ENCODE data around the gene TNS1. TPM values are rescaled to one million over a fixed set of nuclear protein-coding genes. Genes with fewer than 3 reads are reported as not detected.

TNS1 gene
- total RNA-seq, 1 experiment from 2014 or later, result 1.5 TPM

GRCh38 chr2:217955881-217956493, 46.8 kb downstream of the TNS1 start:
- Histone ChIP-seq H3K9me2 (replicated peaks; ENCODE audit: low read length) (no peaks in the 10 kb centered on the region), H3K9ac (ENCODE audit: low read length) (no peak overlapping the region), H3K4me1 (ENCODE audit: insufficient read depth, low read length) (no peaks in the 10 kb centered on the region), H4K20me1 (ENCODE audit: low read length) (no peaks in the 10 kb centered on the region), H3K79me2 (ENCODE audit: low read length) (no peaks in the 10 kb centered on the region), H3K27me3 (ENCODE audit: low read length) (peaks cover 80% of the 10 kb centered on the region), H3K4me2 (ENCODE audit: low read length) (no peak overlapping the region), H3K9me3 (ENCODE audit: low read length) (no peaks in the 10 kb centered on the region), H2AFZ (ENCODE audit: low read length) (no peak overlapping the region), H3K36me3 (ENCODE audit: low read depth, low read length) (no peaks in the 10 kb centered on the region), H3F3A (ENCODE audit: low read length, unreplicated experiment) (no peaks in the 10 kb centered on the region), H3K4me3 (ENCODE audit: low read length) (no peak overlapping the region), H3K27ac (ENCODE audit: low read length) (no peak overlapping the region)
- DNase-seq (no peak), ATAC-seq (no peak)
- CTCF ChIA-PET, result no interaction called here
- TF ChIP-seq CTCF (conservative IDR thresholded peaks at IDR 0.05; ENCODE audit: low read depth, low read length), result no peak
- TF ChIP-seq EZH2 (IDR thresholded peaks at IDR 0.05; ENCODE audit: low read length, unreplicated experiment), result no peak
- no peak for TF ChIP-seq EZH2phosphoT487 (IDR thresholded peaks at IDR 0.05; ENCODE audit: borderline replicate concordance, low read length)
- BruUV-seq (replicated peaks), result no TSS peak
- intact Hi-C loops (cut with micrococcal nuclease), result no loop called here
- POLR2A ChIA-PET (ENCODE audit: unreplicated experiment), result no interaction called here

GRCh38 chr2:217954971-217955740, 47.6 kb downstream of the TNS1 start:
- Histone ChIP-seq H2AFZ (ENCODE audit: low read length) (no peak overlapping the region), H3F3A (ENCODE audit: low read length, unreplicated experiment) (no peaks in the 10 kb centered on the region), H3K9me2 (replicated peaks; ENCODE audit: low read length) (no peaks in the 10 kb centered on the region), H3K27ac (ENCODE audit: low read length) (no peak overlapping the region), H3K79me2 (ENCODE audit: low read length) (no peaks in the 10 kb centered on the region), H3K4me3 (ENCODE audit: low read length) (no peak overlapping the region), H3K9ac (ENCODE audit: low read length) (no peak overlapping the region), H3K27me3 (ENCODE audit: low read length) (peaks cover 84% of the 10 kb centered on the region), H3K9me3 (ENCODE audit: low read length) (no peaks in the 10 kb centered on the region), H3K4me2 (ENCODE audit: low read length) (no peak overlapping the region), H4K20me1 (ENCODE audit: low read length) (no peaks in the 10 kb centered on the region), H3K4me1 (ENCODE audit: insufficient read depth, low read length) (no peaks in the 10 kb centered on the region), H3K36me3 (ENCODE audit: low read depth, low read length) (no peaks in the 10 kb centered on the region)
- POLR2A ChIA-PET (ENCODE audit: unreplicated experiment), result no interaction called here
- CTCF ChIA-PET, result no interaction called here
- ATAC-seq (no peak), DNase-seq (no peak)
- intact Hi-C loops (cut with micrococcal nuclease), result no loop called here
- no TSS peak for BruUV-seq (replicated peaks)
- no peak for TF ChIP-seq EZH2phosphoT487 (IDR thresholded peaks at IDR 0.05; ENCODE audit: borderline replicate concordance, low read length)
- TF ChIP-seq CTCF (conservative IDR thresholded peaks at IDR 0.05; ENCODE audit: low read depth, low read length), result no peak
- no peak for TF ChIP-seq EZH2 (IDR thresholded peaks at IDR 0.05; ENCODE audit: low read length, unreplicated experiment)

GRCh38 chr2:217954469-217954868, 48.3 kb downstream of the TNS1 start:
- no TSS peak for BruUV-seq (replicated peaks)
- POLR2A ChIA-PET (ENCODE audit: unreplicated experiment), result no interaction called here
- DNase-seq, result no peak
- H3K9me2 ChIP-seq (replicated peaks; ENCODE audit: low read length), result no peaks in the 10 kb centered on the region
- H3K9me3 ChIP-seq (ENCODE audit: low read length), result no peaks in the 10 kb centered on the region
- CTCF ChIA-PET, result no interaction called here
- H3K4me2 ChIP-seq (ENCODE audit: low read length), result no peak overlapping the region
- H3K27me3 ChIP-seq (ENCODE audit: low read length), result peaks cover 89% of the 10 kb centered on the region
- no peak overlapping the region for H3K9ac ChIP-seq (ENCODE audit: low read length)
- no peak overlapping the region for H3K4me3 ChIP-seq (ENCODE audit: low read length)
- no peak for ATAC-seq
- no peaks in the 10 kb centered on the region for H3F3A ChIP-seq (ENCODE audit: low read length, unreplicated experiment)
- TF ChIP-seq EZH2 (IDR thresholded peaks at IDR 0.05; ENCODE audit: low read length, unreplicated experiment) (no peak), CTCF (conservative IDR thresholded peaks at IDR 0.05; ENCODE audit: low read depth, low read length) (no peak), EZH2phosphoT487 (IDR thresholded peaks at IDR 0.05; ENCODE audit: borderline replicate concordance, low read length) (no peak)
- no peak overlapping the region for H2AFZ ChIP-seq (ENCODE audit: low read length)
- H3K27ac ChIP-seq (ENCODE audit: low read length), result no peak overlapping the region
- H4K20me1 ChIP-seq (ENCODE audit: low read length), result no peaks in the 10 kb centered on the region
- no peaks in the 10 kb centered on the region for H3K79me2 ChIP-seq (ENCODE audit: low read length)
- H3K4me1 ChIP-seq (ENCODE audit: insufficient read depth, low read length), result no peaks in the 10 kb centered on the region
- H3K36me3 ChIP-seq (ENCODE audit: low read depth, low read length), result no peaks in the 10 kb centered on the region
- intact Hi-C loops (cut with micrococcal nuclease), result no loop called here
